Choroid plexus epithelial cell (primary cell): ENCODE measurements around the gene CRMP1.
"Not testable (repeated sequence)": the region's sequence is repeated elsewhere in the genome, so short reads cannot be mapped to it uniquely, and the experiment has no call there.

Source experiments
- DNase-seq: peaks from one replicate; pipeline ENCODE4 v3.0.0-alpha.2; 2010; ENCODE audit warnings: low read depth
- H3K4me3 ChIP-seq: 2 replicates; pipeline ENCODE4 v1.5.1; 2011; ENCODE audit warnings: low read depth, mild to moderate bottlenecking, control low read depth, low read length, moderate library complexity
- TF ChIP-seq, protein P1 (sequence below): conservative IDR thresholded peaks from 2 replicates; pipeline ENCODE4 v1.5.1; 2011; ENCODE audit warnings: low read depth, mild to moderate bottlenecking, control low read depth, inconsistent platforms, low read length, moderate library complexity

Gene CRMP1

DNA sequence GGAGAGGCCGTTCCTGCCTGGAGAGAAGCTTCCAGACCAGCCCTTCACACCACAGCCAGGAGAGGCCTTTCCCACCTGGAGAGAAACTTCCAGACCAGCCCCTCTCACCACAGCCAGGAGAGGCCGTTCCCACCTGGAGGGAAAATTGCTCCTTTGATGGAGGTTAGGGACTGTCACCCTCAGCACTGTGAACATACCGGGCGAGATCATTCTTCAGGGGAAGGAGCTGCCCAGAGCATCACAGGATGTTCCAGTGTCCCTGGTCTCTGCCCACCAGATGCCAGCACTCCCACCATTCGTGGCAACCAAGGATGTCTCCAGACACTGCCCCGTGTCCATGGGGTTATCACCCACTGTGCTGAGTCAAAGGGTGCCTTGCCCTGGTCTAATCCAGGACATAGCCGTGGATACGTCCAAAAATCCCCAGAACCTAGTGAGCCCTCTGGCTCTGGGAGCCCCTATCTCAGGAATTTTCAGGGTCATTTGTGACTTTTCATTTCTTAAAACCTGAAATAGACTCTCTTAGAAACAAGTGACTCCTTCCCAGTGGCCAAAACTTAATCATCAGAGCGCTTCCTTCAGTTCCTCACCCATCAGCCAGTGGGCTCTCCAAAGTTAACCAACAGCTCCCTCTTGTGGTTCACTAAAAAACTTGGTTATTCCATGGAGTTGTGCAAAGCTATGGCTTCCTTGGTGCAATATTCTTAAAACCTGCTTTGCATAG, 80.2 kb downstream of the CRMP1 start:
- TF ChIP-seq, protein P1, sequence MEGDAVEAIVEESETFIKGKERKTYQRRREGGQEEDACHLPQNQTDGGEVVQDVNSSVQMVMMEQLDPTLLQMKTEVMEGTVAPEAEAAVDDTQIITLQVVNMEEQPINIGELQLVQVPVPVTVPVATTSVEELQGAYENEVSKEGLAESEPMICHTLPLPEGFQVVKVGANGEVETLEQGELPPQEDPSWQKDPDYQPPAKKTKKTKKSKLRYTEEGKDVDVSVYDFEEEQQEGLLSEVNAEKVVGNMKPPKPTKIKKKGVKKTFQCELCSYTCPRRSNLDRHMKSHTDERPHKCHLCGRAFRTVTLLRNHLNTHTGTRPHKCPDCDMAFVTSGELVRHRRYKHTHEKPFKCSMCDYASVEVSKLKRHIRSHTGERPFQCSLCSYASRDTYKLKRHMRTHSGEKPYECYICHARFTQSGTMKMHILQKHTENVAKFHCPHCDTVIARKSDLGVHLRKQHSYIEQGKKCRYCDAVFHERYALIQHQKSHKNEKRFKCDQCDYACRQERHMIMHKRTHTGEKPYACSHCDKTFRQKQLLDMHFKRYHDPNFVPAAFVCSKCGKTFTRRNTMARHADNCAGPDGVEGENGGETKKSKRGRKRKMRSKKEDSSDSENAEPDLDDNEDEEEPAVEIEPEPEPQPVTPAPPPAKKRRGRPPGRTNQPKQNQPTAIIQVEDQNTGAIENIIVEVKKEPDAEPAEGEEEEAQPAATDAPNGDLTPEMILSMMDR, result peak; percentile 83
- DNase-seq, result peak; percentile 89
- H3K4me3 ChIP-seq, result no peak overlapping the region

DNA sequence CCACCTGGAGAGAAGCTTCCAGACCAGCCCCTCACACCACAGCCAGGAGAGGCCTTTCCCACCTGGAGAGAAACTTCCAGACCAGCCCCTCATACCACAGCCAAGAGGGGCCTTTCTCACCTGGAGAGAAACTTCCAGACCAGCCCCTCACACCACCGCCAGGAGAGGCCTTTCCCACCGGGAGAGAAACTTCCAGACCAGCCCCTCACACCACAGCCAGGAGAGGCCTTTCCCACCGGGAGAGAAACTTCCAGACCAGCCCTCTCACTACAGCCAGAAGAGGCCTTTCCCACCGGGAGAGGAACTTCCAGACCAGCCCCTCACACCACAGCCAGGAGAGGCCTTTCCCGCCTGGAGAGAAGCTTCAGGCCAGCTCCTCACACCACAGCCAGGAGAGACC, 80.8 kb downstream of the CRMP1 start:
- DNase-seq, H3K4me3 ChIP-seq: not testable (repeated sequence)

DNA sequence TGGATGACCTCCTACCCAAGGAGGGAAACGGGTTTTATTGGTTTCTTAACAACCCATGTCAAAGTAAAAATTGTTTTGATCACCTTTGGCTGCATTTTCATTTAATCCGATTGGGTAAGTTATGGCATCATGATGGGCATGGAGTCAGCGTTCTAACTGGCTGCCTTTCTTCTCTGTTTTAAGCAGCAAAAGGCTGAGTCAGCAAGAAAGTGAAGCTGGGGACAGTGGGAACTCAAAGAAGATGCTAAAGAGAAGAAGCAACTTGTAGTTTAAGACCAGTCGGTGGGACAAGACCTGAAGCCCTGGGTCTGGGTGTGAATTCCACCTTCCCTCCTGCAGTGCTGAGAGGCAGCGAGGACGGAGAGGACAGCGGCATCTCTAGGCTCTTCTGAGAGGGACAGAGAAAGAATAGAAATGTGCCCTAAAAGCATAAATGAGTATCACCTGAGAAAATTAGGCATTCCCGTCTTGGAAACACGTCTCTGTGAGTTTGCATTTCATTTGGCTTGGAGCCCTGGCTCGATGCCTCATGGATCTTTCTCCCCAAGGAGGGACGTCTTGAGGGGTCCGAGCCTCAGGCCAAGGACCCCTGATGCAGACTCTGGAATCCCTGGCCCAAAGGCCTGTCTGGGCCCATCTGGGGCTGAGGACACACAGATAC, 82.0 kb downstream of the CRMP1 start:
- DNase-seq, result no peak
- TF ChIP-seq, protein P1, result no peak
- H3K4me3 ChIP-seq, result no peak overlapping the region

GRCh38 chr4:5810151-5810550, 82.7 kb downstream of the CRMP1 start:
- no peak for DNase-seq
- TF ChIP-seq, protein P1, result no peak
- H3K4me3 ChIP-seq, result no peak overlapping the region

DNA sequence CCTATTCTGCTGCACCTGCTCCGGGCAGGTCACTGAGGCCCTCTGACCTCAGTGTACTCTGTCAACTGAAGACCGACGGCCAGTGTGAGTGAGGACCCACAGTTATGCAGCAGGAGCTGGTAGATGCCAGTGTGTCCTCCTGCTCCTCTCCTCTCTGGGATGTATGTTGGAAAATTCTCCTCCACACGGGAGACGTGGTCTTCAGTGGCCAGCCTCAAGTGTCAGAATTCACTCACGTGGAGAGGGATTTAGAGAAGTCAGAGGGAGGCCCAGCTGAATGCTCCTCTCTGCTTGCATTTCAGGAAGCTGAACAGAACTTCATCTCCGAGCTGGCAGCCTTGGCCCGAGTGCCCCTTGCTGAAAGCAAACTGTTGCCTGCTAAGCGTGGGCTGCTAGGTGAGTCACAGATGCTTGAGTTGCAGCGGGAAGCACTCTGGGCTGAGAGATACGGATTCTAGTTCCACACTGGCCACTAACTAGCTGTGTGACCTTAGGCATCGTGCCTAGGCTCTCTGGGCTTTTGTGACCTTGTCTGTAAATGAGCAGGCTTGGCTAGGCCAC, 83.6 kb downstream of the CRMP1 start:
- DNase-seq, result no peak
- no peak overlapping the region for H3K4me3 ChIP-seq
- TF ChIP-seq, protein P1, result no peak

DNA sequence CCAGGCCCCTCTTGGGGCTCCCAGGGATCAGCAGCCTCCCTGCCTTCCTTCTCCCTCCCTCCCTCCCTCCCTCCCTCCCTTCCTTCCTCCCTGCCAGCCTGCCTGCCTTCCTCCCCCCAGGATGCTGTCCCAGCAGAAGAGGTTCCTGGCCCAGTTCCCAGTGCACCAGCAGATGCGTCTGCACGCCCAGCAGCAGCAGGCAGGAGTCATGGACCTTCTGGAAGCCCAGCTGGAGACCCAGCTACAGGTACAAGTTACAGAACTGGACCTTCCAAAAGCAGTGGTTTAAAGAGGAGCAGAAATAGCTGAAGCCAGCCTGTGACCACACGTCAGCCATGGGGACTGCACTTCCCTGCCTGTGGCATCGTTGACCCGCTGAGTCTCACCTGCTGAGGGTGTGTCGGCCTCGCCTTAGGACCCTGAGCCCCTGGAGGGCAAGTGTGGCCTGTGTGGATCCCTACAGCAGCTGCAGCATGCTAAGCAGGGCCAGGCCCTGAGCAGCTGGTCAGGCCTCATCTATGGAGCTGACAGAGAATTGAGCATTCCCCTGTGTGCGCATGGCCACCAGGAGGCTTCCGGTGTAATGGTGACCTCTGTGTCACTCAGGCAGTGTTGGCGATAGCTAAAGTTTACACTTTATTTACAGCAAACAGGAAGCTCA, 84.7 kb downstream of the CRMP1 start:
- TF ChIP-seq, protein P1, result no peak
- no peak overlapping the region for H3K4me3 ChIP-seq
- peak; percentile 36 for DNase-seq

DNA sequence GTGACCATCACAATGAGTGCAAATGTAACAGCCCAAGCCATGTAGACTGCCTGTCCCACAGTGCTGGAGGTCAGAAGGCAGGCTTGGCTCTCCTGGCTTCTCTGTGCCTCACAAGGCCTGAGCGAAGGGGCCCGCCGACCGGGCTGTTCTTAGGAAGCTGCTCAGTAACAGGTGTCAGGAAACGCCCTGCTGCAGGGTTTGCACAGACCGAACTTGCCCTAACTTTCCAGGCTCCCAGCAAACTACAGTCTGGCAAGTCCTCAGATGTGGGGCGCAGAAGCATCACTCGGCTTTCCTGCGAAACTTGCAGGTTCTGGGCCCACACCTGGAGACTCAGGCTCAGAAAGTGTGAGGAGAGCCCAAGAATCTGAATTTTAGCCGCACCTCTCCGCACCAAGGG, 87.6 kb downstream of the CRMP1 start:
- TF ChIP-seq, protein P1, result no peak
- H3K4me3 ChIP-seq, result no peak overlapping the region
- DNase-seq, result no peak
